Adipose tissue (tissue), 3 donors: ENCODE measurements around the gene RHO. TPM values are rescaled to one million over a fixed set of nuclear protein-coding genes. Genes with fewer than 3 reads are reported as not detected.
"Not testable (repeated sequence)": the region's sequence is repeated elsewhere in the genome, so short reads cannot be mapped to it uniquely, and the experiment has no call there.

Experiments used
- H3K27ac ChIP-seq: one replicate; pipeline ENCODE4 v1.5.1; 2013; ENCODE audit warnings: low read depth, low read length
- WGBS, 3 donors: extraction: QIAGEN DNeasy Blood & Tissue Kit; methylation state at CpG; one replicate each; pipeline ENCODE4 v1.1.7; 2013; 5-methylcytosine and 5-hydroxymethylcytosine counted together
- polyA plus RNA-seq, 3 donors: library from polyadenylated mRNA; stranded (reverse); fragments of 200-250 nt; gene quantifications; one replicate each; pipeline ENCODE4 v1.2.3, GENCODE V29; 2013
- donor health status: healthy with polysubstance abuse.
- donor health status: Bipolar disorder and iron deficiency.
- donor health status: healthy.

RHO gene
- polyA plus RNA-seq, result not detected

- WGBS, 3 donors, result 91 to 94% (median 93%) methylated on average over 18 of the region's 18 CpGs
- no peak within 1 kb of the TSS for H3K27ac ChIP-seq
These were observed at the start of gene RHO for GRCh38 chr3:129528589-129529100. Gene RHO (plus strand): TSS chr3:129528639. CDS start chr3:129528734, 95 bp downstream.

- WGBS, 3 donors, result 54 to 60% (median 60%) methylated on average over 6 to 7 of the region's 11 CpGs
- H3K27ac ChIP-seq, result not testable (repeated sequence)
These were observed 47.1 kb upstream of the RHO start for GRCh38 chr3:129481225-129481765.

DNA sequence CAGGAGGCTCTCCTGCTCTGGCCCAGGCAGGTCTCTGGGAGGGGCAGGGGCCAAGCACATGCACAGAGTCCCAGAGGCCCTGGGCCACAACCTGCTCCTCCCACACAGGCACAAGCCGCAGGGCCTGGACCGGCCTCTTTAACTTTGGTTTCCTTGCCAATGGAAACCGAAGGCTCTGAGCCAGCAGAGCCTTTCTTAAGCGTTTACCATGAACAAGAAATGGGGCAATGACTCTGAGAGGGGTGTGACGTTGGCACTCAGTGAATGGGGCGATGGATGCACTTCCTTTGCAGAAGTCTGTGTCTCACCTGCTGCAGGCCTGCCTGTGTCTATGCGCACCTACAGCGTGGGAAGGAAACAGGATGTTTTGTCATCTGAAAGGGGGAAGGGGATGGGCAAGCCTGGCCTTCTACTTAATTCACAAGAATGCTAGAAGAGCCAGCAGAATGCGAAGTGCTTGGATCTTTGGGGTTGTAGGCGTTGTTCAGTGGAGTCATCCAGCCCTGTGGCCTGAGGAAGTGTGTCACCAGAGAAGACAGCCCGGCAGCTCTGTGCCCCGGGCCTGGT, 46.6 kb upstream of the RHO start:
- 38 to 71% (median 39%) methylated on average over 12 of the region's 12 CpGs for WGBS, 3 donors
- H3K27ac ChIP-seq, result no peak overlapping the region

GRCh38 chr3:129482721-129483120, 45.7 kb upstream of the RHO start:
- H3K27ac ChIP-seq, result no peak overlapping the region

DNA sequence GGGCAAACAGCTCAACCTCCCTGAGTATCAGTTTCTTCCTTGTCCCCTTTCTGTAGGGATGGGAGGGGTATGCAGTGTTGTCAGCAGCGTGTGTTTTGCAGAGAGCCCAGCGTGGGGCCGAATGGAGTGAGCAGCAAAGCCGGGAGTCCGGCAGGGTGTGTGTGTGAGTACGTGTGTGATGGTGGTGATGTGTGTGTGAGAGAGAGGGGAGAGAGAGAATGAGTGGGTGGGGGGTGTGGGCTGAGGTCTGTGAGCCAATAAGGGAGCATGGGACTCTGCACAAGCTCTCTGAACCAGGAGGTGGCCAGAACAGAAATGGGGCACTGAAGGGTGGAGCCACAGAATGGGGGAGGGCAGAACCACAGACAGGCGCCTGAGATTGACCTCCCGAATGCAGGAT, 44.6 kb upstream of the RHO start:
- no peak overlapping the region for H3K27ac ChIP-seq
- WGBS, 3 donors, result 87 to 92% (median 90%) methylated on average over 8 of the region's 8 CpGs

More at GRCh38 chr3:129482721-129483120, 45.7 kb upstream of the RHO start:
- 71 to 94% (median 86%) methylated on average over 1 of the region's 1 CpG for WGBS, 3 donors

DNA sequence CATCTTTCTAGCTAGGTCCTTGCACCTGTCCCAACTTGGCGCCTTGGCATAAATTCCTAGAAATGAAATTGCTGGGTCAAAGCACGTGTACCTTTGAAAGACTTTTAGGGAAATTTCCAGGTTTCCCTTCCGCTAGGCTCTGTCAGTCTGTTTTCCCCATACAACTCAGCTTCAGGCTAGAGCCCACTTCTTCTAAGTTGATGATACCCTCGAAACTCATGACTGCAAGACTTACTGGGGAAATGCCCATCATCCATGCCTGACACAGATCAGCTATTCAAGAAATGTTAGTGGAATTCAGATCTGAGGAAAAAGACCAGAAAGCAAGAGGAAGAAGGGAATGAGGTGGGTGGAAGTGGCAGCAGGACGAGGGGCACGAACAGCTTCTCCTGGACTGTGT, 43.3 kb upstream of the RHO start:
- 86 to 94% (median 88%) methylated on average over 6 of the region's 6 CpGs for WGBS, 3 donors
- not testable (repeated sequence) for H3K27ac ChIP-seq

- peak overlapping the region; percentile 32 for H3K27ac ChIP-seq
- 41 to 74% (median 49%) methylated on average over 11 of the region's 11 CpGs for WGBS, 3 donors
These were observed 42.4 kb upstream of the RHO start for GRCh38 chr3:129485721-129486663.

DNA sequence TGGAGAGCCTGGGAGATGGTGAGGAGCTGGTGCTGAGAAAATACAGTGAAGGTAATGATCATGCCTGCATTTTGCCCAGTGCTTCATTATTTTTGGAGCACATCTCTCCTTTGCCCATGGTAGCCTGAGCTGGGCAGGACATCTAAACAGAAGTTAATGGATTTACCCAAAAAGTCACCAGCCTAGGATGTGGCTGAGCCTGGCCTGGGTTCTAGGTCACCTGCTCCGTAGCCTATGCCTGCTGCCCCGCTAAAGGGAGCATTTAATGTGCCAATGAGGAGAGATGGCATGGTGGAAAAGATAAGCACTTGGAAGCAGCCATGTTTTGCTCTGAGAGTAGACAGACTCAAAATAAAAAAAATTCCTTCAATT, 41.8 kb upstream of the RHO start:
- whole genome bisulfite sequencing, 3 donors, result 92 to 100% (median 93%) methylated on average over 2 of the region's 2 CpGs

DNA sequence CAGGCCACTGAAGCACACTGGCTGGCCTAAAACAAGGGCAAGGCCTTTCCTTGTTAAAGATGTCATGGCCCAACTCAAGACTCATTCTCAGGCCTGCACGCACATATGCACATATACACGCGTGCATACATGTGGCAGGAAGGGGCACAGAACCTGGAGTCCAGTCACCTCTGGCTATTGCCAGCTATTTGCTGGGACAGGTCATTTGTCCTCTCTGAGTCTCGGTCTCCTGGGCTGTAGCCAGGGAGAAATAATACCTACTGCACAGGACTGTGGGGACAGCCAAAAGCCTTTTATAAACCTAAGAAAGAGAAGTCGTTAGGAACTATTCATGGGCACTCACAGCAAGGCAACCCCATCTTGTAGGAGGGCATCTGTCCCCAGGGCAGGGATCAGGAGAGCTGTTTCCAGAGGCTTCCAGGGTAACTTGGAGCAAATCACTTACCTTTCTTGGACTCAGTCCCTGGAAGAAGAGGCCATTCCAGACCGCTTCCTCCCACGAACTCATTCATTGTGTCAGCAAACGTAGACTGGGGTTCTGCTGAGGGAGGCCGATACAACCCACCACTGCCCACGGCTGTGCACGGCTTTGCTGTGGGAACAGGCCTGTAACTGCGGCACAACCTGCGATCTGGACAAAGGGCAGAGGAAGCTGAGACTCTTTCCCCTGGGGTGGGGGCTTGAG, 41.1 kb upstream of the RHO start:
- H3K27ac ChIP-seq, result no peak overlapping the region
- WGBS, 3 donors, result 87 to 91% (median 87%) methylated on average over 13 of the region's 13 CpGs

More for the DNA sequence above, 41.8 kb upstream of the RHO start:
- H3K27ac ChIP-seq, result no peak overlapping the region

DNA sequence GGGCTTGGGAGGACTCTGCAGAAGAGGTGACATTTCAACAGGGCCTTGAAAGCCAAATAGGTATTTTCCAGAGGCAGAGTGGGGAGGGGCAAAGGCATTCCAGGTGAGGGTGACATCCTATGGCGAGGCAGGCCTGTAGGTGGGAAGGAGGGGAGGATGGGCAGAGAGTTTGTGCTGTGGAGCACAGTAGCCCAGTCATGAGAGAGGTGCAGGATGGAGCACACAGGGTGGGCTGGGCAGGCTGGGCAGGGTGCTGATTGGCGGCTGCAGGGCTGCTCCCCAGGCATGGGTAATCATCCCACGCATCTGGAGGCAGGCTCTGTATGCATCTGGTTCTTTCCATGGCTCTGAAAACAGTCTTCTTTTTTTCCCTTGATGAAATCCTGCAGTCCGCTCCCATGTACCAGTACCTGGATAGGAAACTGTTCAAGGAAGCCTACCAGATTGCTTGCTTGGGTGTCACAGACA, 40.5 kb upstream of the RHO start:
- WGBS, 3 donors, result 87 to 93% (median 92%) methylated on average over 4 of the region's 4 CpGs
- not testable (repeated sequence) for H3K27ac ChIP-seq

DNA sequence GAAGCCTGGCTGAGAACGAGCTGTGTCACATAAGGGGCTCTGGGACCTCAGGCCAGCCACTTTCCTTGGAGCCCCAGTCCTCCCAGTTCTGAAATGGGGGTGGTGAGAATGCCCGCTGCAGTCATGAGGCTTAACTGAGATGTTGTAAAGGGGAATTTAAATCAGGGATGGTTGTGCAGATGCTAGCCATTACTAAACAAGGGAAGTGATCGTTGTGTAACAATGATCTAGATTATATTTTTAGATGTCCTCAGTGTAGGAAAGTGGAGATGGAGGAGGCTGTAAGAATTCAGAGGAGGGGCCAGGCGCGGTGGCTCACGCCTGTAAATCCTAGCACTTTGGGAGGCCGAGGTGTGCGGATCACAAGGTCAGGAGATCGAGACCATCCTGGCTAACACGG, 39.2 kb upstream of the RHO start:
- 77 to 89% (median 79%) methylated on average over 9 to 10 of the region's 10 CpGs for WGBS, 3 donors
- H3K27ac ChIP-seq, result not testable (repeated sequence)

DNA sequence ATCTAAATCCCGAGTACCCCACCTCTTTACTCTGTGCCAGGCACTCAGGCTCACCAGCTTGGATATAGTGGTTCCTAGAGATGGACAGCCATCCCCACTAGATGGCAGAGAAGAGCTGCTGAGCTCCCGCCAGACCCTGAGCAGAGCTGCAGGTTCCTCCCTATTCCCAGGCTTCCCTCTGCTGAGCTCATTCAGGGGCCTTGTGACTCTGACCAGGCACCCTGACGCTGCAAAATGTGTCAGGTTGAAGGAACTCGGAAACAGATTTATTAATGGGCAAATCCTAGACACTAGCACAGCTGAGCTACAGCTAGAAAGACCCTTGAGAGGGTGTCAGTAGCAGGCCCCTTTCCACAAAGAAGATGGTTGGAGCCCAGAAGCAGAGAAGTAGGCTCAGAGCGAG, 38.2 kb upstream of the RHO start:
- H3K27ac ChIP-seq, result no peak overlapping the region
- WGBS, 3 donors, result 18 to 23% (median 22%) methylated on average over 5 of the region's 5 CpGs

DNA sequence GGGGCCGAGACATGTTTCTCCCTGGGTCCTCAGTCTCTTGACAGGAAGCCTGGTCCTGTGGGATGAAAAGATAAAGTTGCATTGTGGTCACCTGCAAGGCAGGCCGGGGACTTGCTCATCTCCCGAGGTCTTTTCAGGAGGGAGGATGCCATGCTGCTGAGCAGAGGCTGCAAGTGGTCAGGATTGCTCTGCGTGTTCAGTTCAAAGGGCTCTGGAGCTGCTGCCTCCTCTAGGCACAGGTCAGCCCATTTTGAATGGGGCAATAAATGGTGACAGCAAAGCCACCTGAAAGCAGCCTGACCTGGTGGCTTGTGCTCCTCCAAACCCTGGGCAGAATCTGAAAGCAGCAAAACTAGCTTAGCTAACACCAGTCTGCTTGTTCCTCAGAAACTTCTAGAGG, 37.4 kb upstream of the RHO start:
- not testable (repeated sequence) for H3K27ac ChIP-seq
- WGBS, 3 donors, result 80 to 88% (median 82%) methylated on average over 4 of the region's 4 CpGs

GRCh38 chr3:129491794-129492193, 36.6 kb upstream of the RHO start:
- no peak overlapping the region for H3K27ac ChIP-seq
- WGBS, 3 donors, result 90 to 97% (median 96%) methylated on average over 9 of the region's 9 CpGs

DNA sequence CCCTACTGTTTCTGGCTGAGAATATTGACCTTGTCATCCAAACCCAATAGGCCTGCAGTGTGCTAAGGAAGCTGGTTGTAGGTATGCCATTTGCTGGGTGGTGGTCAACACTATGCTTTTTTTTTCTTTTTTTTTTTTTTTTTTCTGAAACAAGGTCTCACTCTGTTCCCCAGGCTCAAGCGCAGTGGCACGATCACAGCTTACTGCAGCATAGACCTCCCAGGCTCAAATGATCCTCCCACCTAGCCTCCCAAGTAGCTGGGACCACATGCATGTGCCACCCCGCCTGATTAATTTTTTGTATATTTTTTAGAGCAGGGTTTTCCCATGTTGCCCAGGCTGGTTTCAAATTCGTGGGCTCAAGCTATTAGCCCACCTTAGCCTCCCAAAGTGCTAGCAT, 35.7 kb upstream of the RHO start:
- no peak overlapping the region for H3K27ac ChIP-seq
- WGBS, 3 donors, result 93 to 94% (median 94%) methylated on average over 4 of the region's 4 CpGs

DNA sequence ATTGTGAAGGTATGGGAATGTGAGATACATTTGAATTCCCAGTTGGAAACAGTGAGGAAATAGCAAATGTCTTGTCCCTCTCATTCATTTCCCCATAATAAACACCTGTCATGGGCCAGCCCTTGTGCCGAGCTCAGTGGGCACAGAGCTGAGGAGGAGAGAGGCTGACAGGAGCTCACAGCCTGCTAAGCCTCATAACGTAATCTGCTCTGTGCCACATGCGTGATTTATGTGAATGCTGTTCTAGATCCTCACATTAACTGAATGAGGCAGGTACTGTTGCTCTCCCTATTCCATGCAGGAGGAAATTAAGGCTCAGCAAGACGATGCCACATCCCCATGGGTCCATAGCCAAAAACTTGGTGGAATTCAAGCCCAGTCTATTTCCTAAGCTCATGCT, 35.2 kb upstream of the RHO start:
- WGBS, 3 donors, result 86 to 96% (median 91%) methylated on average over 4 of the region's 4 CpGs
- H3K27ac ChIP-seq, result no peak overlapping the region

DNA sequence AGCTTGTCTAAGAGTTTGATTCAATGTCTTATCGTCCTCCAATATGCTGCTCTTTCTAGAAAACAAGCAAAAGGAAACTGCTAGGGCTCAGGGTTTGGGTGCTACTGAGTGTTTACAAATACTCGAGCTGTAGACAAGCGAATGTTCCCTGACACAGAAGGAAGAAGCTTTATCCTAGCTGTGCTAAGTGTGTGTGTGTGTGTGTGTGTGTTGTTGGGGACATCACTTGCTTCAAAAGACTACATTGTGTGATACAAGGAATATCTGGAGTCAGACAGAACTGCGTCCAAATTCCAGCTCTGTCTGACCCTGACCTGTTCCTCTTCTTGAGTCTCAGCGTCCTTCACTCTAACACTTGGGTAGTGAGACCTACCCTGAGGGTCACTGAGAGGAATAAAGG, 33.9 kb upstream of the RHO start:
- not testable (repeated sequence) for H3K27ac ChIP-seq
- 58 to 71% (median 65%) methylated on average over 5 of the region's 5 CpGs for WGBS, 3 donors

GRCh38 chr3:129495006-129495639, 33.3 kb upstream of the RHO start:
- WGBS, 3 donors, result 58 to 86% (median 73%) methylated on average over 10 of the region's 10 CpGs
- H3K27ac ChIP-seq, result not testable (repeated sequence)
